GM18499 (cell line): ENCODE measurements around the gene AP2A2.

Experiments
- ATAC-seq: cut with Tn5 transposase; IDR thresholded peaks from one replicate; pipeline ENCODE4 v1.9.1; 2021; ENCODE audit warnings: moderate number of reproducible peaks; ENCODE audit not compliant: insufficient read depth, unreplicated experiment

AP2A2 gene

DNA sequence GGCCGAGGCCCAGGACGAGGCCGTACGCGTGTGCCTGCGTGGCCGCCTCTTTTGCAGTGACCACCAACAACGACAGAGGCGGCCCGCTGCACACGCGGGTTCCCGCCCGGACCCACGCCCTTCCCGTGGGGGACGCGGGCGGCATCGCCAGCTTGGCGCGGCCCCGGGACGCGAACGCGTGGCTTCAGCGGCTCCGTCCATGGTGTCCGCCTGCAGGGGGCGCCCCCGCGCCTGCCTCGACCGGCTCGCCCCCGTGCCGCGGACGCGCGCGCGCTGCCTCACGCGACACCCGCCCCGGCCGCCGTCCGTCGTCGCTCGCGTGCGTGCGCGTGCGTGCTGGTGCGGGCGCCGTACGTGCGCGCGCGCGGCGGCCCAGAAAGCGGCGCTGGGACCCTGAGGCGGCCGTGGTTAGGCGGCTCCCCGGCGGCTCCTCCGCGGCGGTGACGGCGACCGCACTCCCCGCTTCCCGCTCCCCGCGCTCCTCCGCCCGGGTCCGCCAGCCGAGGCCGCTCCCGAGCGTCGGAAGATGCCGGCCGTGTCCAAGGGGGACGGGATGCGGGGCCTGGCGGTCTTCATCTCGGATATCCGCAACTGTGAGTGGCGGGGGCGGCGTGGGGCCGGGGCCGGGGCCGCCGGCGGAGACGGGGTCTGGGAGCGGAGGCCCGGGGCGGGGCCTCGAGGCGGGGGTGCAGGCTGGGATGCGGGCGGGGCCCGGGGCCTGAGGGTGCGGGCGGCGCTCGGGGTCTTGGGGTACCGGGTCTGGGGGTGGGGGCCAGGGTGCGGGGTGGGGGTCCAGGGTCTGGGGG lies at the start of gene AP2A2:
AP2A2 (plus strand) TSS at position 375 of the 806 bp plus-strand sequence; CDS start at position 527, 152 bp downstream.
- no peak for ATAC-seq

DNA sequence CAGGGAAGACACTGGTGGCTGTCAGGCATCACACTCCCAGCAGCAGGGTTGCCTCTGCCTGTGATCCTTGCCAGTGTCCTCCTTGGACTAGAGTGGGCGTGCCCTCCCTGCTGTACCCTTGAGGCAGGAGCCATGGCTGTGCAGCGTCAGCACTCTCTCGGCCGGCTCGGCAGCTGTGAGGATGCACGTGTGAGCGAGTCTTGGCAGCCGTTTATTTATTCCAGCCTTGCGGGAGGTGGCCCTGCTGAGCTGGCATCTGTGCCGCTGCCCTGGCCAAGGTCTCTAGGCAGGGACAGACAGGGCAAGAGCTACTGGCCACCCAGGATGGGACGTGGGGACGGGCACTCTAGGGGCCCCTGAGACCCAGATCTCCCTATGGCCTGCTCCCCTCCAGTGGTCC lies 49.1 kb upstream of the AP2A2 start:
- no peak for ATAC-seq

DNA sequence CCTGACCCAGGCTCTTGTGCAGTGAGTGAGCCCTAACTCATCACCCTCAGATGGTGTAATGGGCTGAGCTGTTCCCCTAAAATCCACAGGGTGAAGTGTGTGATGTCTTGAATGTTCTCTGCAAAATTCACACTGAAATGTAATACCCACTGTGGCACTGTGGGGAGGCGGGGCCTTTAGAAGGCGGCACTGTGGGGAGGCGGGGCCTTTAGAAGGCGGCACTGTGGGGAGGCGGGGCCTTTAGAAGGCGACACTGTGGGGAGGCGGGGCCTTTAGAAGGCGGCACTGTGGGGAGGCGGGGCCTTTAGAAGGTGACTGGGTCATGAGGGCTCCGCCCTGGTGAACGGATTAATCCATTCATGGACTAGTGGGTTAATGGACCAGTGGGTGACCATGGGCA lies 48.1 kb upstream of the AP2A2 start:
- no peak for ATAC-seq

DNA sequence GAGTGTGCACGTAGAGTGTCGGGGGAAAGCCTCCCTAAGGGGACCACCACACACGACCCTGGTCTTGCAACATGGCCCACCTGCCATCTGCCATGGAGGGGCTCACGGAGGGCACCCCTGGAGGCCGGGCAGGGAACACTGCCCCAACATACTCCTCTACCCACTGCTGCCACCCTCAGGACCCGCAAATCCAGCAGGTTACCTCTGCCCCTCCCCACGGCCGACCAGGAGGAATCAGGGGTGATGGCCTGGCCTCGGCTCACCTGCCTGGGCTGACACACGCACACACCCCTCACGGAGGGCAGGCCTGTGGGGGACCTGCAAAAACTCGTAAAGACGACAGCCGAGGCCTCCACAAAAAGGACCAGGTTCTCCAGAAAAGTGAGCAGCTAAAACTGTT lies 45.2 kb upstream of the AP2A2 start:
- ATAC-seq, result no peak

DNA sequence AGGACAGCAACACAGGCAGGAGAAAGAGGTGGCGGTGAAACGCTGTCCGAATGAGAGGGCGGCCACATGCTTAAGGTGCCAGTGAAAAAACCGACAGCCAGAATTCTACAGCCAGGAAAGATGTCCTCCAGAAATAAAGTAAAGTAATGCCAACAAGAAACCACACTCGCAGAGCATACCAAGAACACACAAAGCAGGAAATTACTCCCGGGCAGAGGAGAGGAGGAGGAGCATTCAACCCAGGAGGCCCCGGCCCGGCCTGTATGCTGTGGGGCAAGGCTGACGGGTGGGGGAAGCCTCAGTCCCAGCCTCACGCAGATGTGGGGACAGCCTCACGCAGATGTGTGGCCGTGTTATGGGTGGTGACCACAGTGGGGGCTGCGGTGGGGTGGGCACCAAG lies 43.1 kb upstream of the AP2A2 start:
- no peak for ATAC-seq

DNA sequence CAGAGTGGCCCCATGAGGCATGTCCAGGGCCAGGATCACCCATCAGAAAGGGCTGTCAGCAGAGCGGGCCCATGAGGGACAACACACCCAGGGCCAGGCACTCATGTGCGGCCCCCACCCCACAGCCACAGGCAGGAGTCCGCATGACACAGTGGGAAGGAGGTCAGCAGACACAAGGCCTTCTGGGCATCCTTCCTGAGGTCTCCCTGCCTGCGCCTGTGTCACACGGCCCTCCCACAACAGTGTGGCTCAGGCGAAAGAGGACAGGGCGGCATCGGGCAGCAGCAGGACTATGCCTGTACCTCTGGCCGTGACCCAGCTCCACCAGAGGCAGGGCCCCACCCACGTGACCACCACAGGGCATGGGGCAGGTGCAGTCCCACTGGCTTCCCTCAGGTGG lies 42.1 kb upstream of the AP2A2 start:
- ATAC-seq, result no peak

DNA sequence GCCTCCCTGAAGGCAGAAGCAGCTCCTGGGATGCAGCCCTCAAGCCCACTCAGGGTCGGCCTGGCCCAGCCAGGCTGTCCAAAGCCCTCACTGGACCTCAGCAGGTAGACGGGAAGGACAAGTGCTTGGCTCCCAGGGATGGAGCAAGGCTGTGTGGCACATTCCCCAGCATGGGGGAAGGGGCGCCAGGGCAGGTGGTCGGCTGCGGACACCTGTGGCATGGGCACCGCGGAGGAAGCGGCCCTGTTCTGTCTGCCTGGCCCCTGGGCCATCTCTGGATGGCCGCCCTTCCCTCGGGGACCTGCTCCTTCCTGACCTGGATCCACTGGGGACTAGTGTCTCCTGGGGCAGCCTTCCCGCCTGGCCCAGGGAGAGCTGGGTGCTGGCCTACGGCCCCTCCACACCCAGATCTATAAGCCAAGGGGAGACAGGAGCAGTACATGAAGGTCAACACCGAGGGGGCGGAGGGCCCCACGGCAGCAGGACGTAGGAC lies 41.0 kb upstream of the AP2A2 start:
- no peak for ATAC-seq

DNA sequence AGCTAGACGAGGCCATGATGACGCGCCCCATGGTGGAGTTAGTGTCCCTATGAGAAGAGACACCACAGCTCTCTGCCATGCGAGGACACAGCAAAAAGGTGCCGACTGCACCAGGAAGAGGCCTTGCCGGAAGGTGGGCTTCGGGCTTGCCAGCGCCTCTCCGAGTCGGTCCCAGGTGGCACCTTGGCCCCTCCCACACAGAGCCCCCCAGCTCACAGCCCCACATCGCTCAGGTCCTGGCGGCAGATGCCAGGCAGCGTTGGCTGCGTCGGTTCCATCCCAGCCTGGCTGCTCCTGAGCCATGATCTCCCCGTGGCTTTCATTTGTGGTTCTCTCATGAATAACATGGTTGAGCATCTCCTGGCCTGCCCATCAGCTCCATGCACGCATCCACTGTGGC lies 39.1 kb upstream of the AP2A2 start:
- no peak for ATAC-seq

DNA sequence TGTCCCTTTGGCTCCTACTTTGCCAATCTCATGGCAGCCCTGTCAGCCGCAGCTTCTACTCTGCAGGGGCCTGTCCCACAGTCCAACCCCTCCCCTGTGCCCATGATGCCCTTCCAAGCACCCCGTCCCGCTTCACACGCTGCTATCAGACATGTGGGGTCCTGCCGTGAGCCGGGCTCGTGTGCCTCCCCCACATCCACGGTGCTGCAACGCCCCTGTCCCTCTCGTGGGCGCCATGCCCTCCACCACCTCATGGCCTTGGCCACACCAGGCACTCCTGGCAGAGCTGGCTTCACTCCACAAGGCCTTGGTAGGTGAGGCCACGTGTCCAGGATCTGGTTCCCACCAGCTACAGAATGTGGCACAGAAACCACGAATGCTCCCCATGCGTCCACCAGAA lies 38.1 kb upstream of the AP2A2 start:
- no peak for ATAC-seq

DNA sequence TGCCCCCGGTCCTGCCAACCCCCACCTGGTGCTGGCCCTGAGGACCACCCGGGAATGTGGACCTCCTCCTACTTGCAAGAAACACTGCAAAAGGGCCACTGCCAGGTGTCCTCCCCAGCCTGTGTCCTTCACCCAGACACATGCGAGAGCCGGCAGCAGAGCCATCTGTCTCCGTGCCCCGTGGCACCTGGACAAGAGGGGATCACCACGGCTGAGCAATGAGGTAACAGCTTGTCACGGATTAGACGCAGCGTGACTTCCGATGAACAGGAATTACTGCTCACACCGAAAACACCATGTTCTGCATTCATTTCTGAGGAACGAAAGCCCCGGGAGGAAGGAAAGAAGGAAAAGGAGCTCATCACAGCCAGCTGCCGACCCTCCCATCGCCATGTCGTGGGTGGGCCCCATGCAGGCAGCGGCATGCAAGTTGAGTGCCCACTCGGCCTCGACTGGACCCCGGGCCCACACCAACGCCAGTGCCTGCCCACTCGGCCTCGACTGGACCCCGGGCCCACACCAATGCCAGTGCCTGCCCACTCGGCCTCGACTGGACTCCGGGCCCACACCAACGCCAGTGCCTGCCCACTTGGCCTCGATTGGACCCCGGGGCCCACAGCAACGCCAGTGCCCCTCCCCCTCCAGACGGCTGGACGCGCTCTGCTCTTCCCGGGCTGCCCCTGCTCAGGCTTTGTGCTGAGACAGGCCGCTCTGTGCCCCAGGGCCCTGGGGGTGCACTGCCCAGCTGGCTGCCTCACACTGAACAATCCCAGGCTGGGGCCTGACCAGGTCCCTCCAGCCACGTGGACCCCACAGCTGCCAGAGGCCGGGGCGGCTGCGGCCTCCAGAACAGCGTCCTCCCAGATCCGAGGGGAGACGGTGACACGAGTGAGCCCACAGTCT lies 37.1 kb upstream of the AP2A2 start:
- no peak for ATAC-seq

DNA sequence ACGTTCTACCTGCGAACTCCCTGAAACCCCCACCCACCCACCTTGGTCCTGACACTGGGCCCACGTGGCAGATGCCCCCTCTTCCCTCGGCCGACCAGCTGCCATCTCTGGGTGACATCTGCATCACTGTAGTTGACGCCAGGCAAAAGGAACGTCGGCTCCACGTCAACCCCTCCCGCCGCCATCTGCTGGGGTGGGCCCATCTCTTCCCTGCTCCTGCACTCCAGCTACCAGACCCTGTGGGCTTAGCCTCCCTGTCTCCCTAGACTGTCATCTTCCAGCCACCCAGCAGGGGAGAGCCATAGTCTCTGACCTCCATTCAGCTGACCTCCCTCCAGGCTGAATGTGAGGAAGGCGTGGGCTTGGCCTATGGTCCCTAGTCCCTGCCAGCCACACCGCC lies 36.4 kb upstream of the AP2A2 start:
- ATAC-seq, result no peak

DNA sequence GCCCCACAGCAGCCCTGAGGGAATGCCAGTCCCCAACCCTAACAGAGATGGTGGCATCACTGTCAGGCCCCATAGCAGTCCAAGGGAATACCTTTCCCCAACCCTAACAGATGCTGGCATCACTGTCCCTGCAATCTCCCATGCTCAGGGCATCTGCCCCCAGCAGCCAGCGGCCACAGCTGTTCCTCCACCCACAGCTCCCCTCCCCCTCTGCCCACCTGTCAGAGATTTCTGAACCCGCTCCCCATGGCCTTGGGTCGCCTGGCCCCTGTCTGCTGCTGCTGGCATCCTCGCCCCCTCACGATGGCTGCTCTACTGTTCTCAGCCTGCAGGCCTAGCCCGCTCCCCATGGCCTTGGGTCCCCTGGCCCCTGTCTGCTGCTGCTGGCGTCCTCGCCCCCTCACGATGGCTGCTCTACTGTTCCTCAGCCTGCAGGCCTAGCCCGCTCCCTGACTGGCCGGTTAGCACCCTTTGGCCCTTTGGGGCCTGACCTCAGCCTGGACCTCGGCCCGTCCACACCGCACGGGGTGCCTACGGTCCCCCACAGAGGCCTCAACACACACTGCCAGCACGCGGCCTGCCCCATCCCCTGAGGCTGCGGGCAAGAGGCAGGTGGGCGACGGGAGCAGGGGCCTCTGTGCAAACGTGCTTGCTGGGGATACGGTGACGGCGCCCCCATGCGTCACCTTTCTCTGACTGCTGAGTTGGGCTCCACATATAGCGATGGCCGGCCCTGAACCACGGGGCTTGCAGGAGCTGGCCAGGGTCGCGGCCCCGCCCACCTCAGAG lies 35.8 kb upstream of the AP2A2 start:
- ATAC-seq, result no peak

DNA sequence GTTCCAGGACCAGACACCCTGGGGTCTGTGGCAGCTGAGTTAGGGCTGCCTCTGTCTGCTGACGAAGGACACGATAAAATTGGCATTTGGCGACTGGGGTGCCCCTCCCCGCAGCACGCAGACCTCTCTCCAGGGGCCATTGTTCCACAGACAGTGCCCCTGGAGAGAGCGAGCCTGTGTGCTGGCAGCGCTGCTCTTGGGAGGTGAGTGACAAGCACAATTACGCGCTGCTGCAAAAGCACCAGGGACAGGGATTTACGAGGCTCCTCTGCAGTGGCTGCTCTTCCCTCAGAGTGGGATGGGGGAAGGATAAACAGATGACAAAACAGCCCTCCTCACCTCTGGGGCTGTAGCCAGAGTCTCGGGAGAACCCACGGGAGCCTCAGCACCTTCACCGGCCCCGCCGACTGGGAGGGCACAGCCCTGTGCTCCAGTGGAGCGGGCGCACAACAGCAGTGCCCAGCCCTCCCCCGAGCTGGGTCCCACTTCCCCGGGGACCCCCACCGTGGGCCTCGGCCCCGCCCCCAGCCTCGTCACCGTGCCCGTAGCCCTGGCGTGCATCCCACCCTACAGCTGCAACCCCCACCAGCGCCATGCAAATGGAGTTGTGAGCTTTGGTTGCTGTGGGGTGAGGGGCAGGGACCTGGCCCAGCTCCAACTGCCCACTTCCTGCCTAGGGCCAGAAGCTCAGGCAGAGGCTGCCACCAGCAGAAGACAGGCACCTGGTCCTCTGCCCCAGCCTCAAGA lies 34.7 kb upstream of the AP2A2 start:
- no peak for ATAC-seq

DNA sequence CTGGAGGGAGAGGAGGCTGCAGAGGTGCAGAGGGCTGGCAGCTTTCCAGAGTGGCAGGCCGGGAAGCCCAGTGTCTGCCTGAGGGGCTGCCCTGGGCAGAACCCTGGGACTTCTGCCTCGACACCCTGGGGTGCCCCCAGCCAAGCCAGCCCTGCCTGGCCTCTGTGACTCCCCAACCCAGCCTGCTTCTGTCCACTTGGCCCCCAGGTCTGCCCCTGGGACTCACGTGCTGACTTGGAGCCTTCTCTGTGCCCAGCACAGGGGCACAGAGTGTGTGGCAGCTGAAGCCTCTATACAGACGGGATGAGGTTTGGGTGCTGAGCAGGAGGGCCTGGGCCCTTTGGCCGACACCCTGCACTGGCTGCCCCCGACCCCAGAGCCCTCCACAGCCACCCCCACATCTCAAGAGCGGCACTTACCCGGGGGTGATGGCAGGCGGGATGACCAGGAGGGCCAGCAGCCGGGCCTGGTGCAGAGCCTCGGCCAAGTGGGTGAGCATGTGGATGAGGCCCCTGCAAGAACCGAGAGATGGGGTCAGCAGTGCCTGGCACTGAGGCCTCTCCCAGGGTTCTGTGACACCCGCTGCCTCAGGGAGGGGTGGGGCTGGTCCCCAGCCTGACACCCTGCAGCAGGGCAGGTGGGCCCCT lies 32.5 kb upstream of the AP2A2 start:
- no peak for ATAC-seq

DNA sequence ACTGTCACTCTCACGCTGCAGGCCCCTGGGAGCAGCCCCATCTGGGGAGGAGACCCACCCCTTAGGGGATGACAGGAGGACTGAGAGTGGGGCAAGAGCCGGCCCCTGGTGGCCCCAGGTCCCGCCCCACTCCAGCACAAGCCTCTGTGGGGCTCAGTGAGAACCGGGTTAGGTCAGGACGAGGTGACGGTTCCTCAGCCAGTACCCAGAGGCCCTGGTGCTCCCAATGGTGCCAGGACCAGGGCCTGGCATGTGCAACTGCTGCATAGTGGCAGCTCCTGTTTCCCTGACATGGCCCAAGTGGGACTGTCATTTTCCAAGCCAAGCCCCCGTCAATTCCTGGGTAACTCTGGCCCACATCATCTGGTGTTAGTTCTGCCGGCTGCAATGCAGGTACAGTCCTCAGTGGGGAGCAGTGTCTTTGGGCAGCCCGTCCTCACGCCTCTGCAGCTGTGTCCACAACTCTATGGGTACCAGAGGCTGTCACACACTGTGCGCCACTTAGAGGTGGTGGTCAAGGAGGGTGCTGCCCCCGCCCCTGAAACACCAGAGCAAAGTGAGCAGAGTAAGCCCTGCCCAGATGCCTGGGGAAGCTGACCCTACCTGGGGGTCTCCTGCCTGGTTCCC lies 31.0 kb upstream of the AP2A2 start:
- ATAC-seq, result no peak

DNA sequence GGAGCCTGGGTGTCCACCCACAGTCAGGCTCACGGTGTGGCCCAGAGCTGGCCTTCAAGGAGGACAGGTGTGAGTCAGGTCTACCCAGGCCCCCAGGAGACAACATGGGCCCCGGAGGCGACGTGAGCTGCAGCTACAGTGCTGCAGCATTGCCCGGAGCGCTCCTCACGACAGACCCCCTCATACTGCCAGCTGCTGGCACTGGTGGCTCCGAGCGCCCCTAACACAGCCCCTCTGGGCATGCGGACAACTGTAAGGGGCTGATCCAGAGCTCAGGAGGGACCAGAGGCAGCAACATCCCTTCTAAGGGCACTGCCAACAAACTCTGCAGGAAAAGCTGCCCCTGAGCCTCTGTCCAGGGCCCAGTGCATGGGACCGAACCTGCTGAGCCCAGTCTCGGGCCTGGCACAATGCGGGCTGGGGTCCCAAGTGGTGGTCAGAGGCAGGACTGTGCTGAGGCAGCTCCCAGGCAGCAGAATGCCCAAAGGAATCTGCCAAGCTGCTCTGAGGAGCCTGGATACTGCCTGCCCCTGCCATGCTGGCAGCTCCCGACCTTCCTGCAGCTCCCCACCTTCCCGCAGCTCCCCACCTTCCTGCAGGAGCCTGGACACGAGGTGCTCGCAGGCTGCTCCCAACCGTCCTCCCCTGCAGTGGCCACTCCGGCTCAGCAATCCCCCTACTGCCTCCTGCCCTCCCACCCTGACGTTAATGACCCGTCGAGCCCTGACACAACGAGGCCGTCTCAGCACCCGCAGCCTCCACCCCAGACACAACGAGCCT lies 30.1 kb upstream of the AP2A2 start:
- no peak for ATAC-seq

DNA sequence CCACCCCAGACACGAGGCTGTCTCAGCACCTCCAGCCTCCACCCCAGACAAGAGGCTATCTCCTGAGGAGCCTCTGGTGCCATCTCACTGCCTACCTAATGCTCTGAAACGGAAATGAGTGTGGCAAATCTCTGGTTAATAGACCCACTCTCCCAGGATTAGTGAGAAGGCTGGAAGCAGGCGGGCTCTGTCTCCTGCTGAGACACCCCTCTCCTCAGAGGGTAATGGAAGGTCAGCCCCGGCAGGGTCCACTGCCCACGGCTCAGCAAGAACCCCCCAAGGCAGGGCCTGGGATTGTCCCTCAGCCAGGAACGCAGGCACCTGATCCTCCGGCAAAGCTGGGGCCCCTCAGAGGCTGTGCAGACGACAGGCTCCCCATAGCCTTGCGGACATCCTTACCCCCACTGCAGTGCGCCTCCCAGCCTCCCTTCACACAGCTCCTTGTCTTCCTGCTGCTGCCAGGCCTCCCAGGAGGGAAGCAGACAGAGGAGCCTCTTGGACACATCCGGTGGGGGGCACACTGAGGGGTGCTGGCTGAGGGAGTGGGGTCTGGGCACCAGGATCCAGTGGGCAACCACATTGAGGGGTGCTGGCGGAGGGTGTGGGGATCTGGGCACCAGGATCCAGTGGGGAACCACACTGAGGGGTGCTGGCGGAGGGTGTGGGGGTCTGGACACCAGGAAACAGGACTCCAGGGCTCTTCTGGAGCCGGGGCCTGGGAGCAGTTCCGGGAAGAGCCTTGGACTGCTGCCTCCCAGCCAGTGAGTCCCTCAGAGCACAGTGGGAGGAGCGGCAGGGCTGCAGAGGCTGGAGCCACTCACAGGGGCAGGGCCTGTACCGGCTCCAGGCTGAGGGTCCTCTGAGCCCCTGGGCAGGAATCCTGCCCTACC lies 28.2 kb upstream of the AP2A2 start:
- no peak for ATAC-seq
